Measurements from ENCODE around the gene PTPRM. TPM values are rescaled to one million over a fixed set of nuclear protein-coding genes. Genes with fewer than 3 reads are reported as not detected.

The PTPRM gene
- total and polyA plus RNA-seq, 2 donors (not counting 3 experiments of a cell fraction or from before 2014, with no cell fraction given) = 37.4 to 43.7 TPM

GRCh38 chr18:7908681-7909299 lies 341.7 kb downstream of the PTPRM start:
- H2AFZ ChIP-seq (ENCODE audit: low read depth, low read length) = no peak overlapping the region
- POLR2A ChIA-PET = no interaction called here
- H3K9me3 ChIP-seq (replicated peaks; ENCODE audit: control insufficient read depth, insufficient read depth, low read length) = no peaks in the 10 kb centered on the region
- dilution Hi-C loops (cut with MboI; ENCODE audit: extremely low pct_ligation_motif_present, low sequenced_read_pairs) (no loop called here), intact Hi-C loops (cut with micrococcal nuclease) (no loop called here)
- H4K20me1 ChIP-seq (replicated peaks; ENCODE audit: control insufficient read depth, extremely low read depth, insufficient read depth, low read length) = no peaks in the 10 kb centered on the region
- no peaks in the 10 kb centered on the region for H3K4me1 ChIP-seq (ENCODE audit: control insufficient read depth, extremely low read depth, insufficient read depth, low read length)
- H3K4me2 ChIP-seq (ENCODE audit: insufficient read depth, low read length) = no peak overlapping the region
- H3K9ac ChIP-seq (replicated peaks; ENCODE audit: extremely low read depth, insufficient read depth, low read length) = no peak overlapping the region
- no peaks in the 10 kb centered on the region for H3K79me2 ChIP-seq (ENCODE audit: control insufficient read depth, insufficient read depth, low read length)
- H3K36me3 ChIP-seq (ENCODE audit: control insufficient read depth in 2 of 2, extremely low read depth in 1 of 2, insufficient read depth in 2 of 2, low read length in 2 of 2) = no peaks in the 10 kb centered on the region
- CTCF ChIA-PET = interaction anchor here (1.0 kb wide), 1 partner anchor 17 kb away, joined by 5 read pairs; no protein-coding TSS in a partner anchor
- no peak for FAIRE-seq
- no peaks in the 10 kb centered on the region for H3K9me1 ChIP-seq (replicated peaks; ENCODE audit: control insufficient read depth, extremely low read depth, insufficient read depth, low read length)
- no peaks in the 10 kb centered on the region for H3K27me3 ChIP-seq (ENCODE audit: control insufficient read depth in 2 of 2, insufficient read depth in 2 of 2, low read length in 2 of 2)
- DNase-seq (ENCODE audit: low read depth, low spot score) = no peak
- no peak overlapping the region for H3K4me3 ChIP-seq (replicated peaks in 1 of 3; ENCODE audit: insufficient read depth in 1 of 3, low read depth in 1 of 3, low read length in 3 of 3)
- H3K27ac ChIP-seq (ENCODE audit: insufficient read depth, low read depth, low read length) = no peak overlapping the region
- no TSS peak for BruUV-seq (replicated peaks)
- TF ChIP-seq FOS (IDR thresholded peaks at IDR 0.05; ENCODE audit: borderline replicate concordance, insufficient read depth, low read length) (no peak), JUN (IDR thresholded peaks at IDR 0.05; ENCODE audit: borderline replicate concordance, insufficient read depth, insufficient read length, low read depth) (no peak), MAX (IDR thresholded peaks at IDR 0.05; ENCODE audit: insufficient read depth, insufficient read length) (no peak), POLR2A (IDR thresholded peaks at IDR 0.05; ENCODE audit: low read depth, low read length) (no peak), CTCF (IDR thresholded peaks at IDR 0.05; ENCODE audit: extremely low read depth in 1 of 2, insufficient read depth in 1 of 2, low read depth in 1 of 2, low read length in 2 of 2) (no peak)

Data from endothelial cell of umbilical vein (primary cell).